ENCODE results near the gene CDKAL1.

- TF ChIP-seq POLR2A (conservative IDR thresholded peaks at IDR 0.05) (no peak), WHSC1 (IDR thresholded peaks at IDR 0.05; ENCODE audit: low read length) (no peak), CTCF (IDR thresholded peaks at IDR 0.05 in 2 of 3, conservative IDR thresholded peaks at IDR 0.05 in 1 of 3; ENCODE audit: insufficient read depth in 2 of 3, low read depth in 1 of 3, low read length in 3 of 3) (no peak), ZNF133 (CRISPR knock-in tag; IDR thresholded peaks at IDR 0.05) (no peak), POLR2G (IDR thresholded peaks at IDR 0.05; ENCODE audit: low read depth, low read length) (no peak), FOS (IDR thresholded peaks at IDR 0.05; ENCODE audit: extremely low read depth, insufficient read length) (no peak), POLR2AphosphoS5 (IDR thresholded peaks at IDR 0.05; ENCODE audit: control insufficient read depth, insufficient read depth, low read depth, low read length) (no peak), NEUROD1 (IDR thresholded peaks at IDR 0.05; ENCODE audit: borderline replicate concordance, low read depth, low read length, partially characterized antibody) (no peak), REST (IDR thresholded peaks at IDR 0.05; ENCODE audit: borderline replicate concordance) (no peak), REST (CRISPR knock-in tag; IDR thresholded peaks at IDR 0.05; ENCODE audit: low read depth) (no peak), MEF2A (IDR thresholded peaks at IDR 0.05; ENCODE audit: control insufficient read depth, low read depth, low read length) (no peak), EZH2 (IDR thresholded peaks at IDR 0.05; ENCODE audit: borderline replicate concordance, low read depth, low read length) (no peak), PHF21A (IDR thresholded peaks at IDR 0.05; ENCODE audit: borderline replicate concordance, low read depth) (no peak), HINFP (tag; conservative IDR thresholded peaks at IDR 0.05; ENCODE audit: low read depth) (no peak)
Observed at GRCh38 chr6:21039926-21040325, 505.7 kb downstream of the CDKAL1 start.

Measured in K562 (cell line).